GM12872 (cell line): ENCODE data around the gene PEAK1.

Source experiments
- CTCF ChIP-seq: IDR thresholded peaks from 3 replicates; pipeline ENCODE4 v1.5.1; 2011; ENCODE audit warnings: low read depth, mild to moderate bottlenecking, low read length, moderate library complexity; ENCODE audit not compliant: insufficient read depth

Gene PEAK1

DNA sequence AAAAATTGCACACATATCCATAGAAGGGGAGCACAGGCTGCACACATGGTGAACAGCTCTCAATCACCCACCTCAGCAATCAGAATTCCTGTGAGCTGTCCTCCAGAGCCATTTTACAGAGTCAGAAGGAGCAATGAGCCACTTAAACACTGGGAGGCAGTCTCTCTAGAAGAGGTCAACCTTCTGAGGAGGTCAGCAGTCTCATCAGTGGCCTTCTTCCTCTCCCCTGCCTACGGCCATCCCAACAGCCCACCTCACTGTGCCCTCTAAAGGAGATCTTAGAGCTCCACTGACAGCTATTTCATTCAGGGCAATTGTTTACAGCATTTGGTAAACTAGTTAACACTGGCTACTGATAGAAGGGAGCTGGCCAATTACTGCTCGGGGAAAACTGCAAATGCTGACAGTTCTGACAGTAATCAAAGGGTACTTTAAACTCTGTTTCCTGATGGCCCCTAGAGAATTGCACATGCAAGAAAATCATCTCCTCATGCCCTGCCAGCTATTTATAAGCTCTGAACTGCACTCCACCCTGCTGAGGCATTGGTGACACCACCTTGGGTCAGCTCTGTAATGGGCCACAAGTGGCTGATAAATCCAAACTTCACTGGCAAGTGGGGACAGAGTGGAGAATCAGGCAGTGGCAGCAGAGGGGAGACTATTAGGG lies 306.9 kb downstream of the PEAK1 start:
- 0 out of 3 replicates have a peak, but pooled peaks have one; percentile 16 for TF ChIP-seq CTCF

GRCh38 chr15:77111789-77112188 lies 308.1 kb downstream of the PEAK1 start:
- TF ChIP-seq CTCF = no peak

DNA sequence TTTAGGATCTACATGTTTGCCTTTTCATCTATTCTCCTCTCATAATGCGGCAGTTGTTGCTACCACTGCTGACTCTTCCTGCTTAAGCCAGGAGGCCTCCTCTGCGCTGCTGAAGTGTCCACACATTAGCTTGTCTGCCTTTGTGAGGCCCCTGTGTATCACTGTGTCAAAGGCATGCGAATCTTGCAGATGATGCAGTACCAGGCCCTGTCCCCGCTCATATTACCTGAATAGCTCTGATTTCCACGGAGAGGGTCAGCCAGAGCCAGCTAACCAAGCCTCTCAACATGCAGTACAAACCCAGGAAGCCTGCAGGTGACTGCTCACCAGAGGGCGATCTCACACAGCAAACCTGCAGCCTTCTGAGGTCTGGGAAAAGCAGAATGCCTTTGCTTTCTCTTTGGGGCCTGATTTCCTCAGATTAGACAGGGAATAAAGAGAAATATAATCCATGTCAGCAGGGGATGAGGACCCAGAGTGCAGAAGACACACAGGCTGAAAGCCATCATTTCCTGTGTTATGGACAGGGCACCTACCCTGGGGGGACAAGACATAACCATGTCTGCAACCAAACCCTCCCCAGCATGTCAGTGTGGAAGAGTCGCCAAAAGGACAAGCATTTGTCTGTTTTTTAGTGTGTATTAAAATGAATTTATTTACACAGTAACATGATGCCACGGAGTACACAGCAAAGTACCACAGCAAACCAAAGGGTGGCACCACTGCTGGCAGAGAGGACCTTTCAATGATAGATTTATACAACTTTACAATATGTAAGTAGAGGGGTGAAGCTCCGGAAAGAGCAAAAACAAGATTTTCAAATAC lies 312.2 kb downstream of the PEAK1 start:
- TF ChIP-seq CTCF = peak; percentile 75

GRCh38 chr15:77107068-77107467 lies 312.8 kb downstream of the PEAK1 start:
- TF ChIP-seq CTCF = no peak

GRCh38 chr15:77104155-77104554 lies 315.7 kb downstream of the PEAK1 start:
- no peak for TF ChIP-seq CTCF

DNA sequence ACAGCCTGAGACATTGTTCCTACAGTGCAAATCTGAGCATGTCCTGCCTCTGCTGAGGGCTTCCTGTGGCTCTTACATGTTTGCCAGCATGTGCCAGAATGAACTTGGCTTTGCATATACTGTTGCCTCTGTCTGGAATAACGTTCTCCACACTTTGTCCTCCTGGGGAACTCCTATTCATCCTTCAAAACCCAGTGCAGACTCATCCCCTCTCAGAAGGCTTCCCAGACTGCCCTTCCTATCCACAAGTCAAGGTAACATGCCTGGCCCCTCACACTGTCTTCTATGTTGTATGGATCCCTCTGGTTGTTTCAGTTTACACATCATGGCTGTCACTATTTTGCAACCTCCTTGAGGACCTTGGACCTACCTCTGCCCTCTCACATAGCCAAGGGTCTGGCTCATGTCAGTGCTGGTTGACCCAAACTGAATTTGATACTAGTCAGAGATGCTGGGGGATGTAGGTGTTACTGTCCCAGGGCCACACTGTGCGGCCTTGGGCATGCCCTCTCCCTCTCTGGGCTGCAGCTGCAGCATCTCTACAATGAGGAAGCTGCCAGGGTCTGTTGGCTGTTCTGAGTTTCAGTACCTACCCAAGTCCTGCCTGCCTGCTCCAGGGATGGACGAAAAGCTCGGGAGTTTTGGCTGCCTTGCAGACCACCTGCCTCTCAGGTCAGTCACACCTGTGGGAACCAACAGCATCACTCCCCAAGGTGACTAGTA lies 320.0 kb downstream of the PEAK1 start:
- TF ChIP-seq CTCF = no peak

GRCh38 chr15:77098572-77098971 lies 321.3 kb downstream of the PEAK1 start:
- TF ChIP-seq CTCF = no peak
